ENCODE results near the gene PPP4R1. TPM values are rescaled to one million over a fixed set of nuclear protein-coding genes. Genes with fewer than 3 reads are reported as not detected.

Gene PPP4R1

DNA sequence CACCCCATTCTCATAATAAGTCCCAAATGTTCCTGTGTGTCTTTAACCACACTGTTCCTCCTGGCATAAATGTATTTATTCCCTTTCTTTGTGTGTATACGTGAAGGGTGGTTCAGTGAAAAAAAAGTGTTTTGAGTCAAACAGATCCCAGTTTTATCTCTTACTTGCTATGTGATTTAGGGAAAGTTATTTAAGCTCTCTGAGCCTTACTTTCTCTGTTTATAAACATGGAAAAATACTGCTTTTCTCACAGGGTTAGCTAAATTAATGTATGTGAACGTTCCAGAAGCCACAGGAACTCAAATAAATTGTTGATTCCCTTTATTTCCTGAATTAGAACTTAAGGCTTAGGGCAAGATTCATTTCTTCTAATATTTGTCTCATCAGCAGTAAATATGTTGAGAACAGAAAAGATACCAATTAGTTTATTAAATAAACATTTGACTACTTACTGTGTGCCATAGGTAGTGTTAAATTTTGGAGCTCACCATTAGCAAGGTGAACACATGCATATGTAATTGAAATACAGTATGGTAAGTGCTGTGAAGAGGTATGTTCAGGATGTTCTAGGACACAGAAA, 105.8 kb downstream of the PPP4R1 start:
- Histone ChIP-seq H3K18ac (ENCODE audit: low read length) (no peak overlapping the region), H3K9me3 (replicated peaks in 1 of 2; ENCODE audit: control insufficient read depth in 2 of 2, insufficient read depth in 1 of 2, low read depth in 1 of 2, low read length in 2 of 2) (peaks cover 1 to 3% of the 10 kb centered on the region in 2 donors), H2AK5ac (ENCODE audit: low read depth, low read length) (no peak overlapping the region), H2BK5ac (ENCODE audit: low read length) (no peak overlapping the region), H2BK12ac (ENCODE audit: low read length) (no peak overlapping the region), H3K79me1 (ENCODE audit: low read depth, low read length) (no peaks in the 10 kb centered on the region), H4K8ac (ENCODE audit: low read depth, low read length) (no peak overlapping the region), H2BK120ac (ENCODE audit: low read depth, low read length) (no peak overlapping the region), H2BK15ac (ENCODE audit: low read length) (no peak overlapping the region), H3K4me2 (ENCODE audit: insufficient read depth, low read length, poor library complexity, severe bottlenecking) (no peak overlapping the region), H4K91ac (ENCODE audit: low read depth, low read length, poor library complexity) (no peak overlapping the region), H3K4me3 (ENCODE audit: low read length in 2 of 2) (no peak overlapping the region), H2AFZ (ENCODE audit: low read length) (no peak overlapping the region), H3K27ac (replicated peaks; ENCODE audit: low read length) (no peak overlapping the region), H3K4ac (ENCODE audit: low read length) (no peak overlapping the region), H3K36me3 (replicated peaks in 1 of 2; ENCODE audit: control insufficient read depth in 2 of 2, insufficient read depth in 2 of 2, low read length in 2 of 2) (peaks cover 0 to 7% of the 10 kb centered on the region in 2 donors), H3K27me3 (ENCODE audit: control insufficient read depth in 3 of 3, insufficient read depth in 3 of 3, low read depth in 1 of 3, low read length in 3 of 3) (no peaks in the 10 kb centered on the region), H3K14ac (ENCODE audit: low read length) (no peak overlapping the region), H3K9ac (ENCODE audit: low read depth, low read length, poor library complexity) (no peak overlapping the region), H3K4me1 (ENCODE audit: control insufficient read depth in 2 of 2, insufficient read depth in 1 of 2, low read depth in 1 of 2, low read length in 2 of 2) (no peaks in the 10 kb centered on the region), H3K23ac (ENCODE audit: low read depth, low read length, poor library complexity) (no peak overlapping the region)
- no CpG with 5 or more reads among the region's 2 CpGs for WGBS, 2 donors (ENCODE audit: extremely low coverage in 2 of 2, insufficient read length in 2 of 2, insufficient replicate concordance in 1 of 2)
- no peak for DNase-seq (ENCODE audit: low spot score)

DNA sequence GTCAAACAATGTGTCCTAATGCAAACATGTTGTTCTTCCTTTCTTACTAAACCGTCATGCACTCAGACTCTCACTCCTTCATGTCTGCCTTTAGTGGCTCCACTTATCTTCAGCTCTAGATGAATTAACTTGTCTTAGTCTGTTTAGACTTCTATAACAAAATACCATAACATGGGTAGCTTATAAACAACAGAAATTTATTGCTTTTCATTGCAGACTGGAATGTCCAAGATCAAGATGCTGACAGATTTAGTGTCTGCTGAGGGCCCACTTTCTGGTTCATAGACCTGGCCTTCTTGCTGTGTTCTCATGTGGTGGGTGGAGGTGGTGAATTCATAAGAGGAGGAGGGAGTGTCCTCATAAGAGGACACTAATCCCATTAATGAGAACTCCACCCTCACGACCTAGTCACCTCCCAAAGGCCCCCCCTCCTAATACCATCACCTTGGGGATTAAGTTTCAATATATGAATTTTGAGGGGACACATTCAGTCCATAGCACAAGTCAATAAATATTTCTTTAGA, 106.7 kb downstream of the PPP4R1 start:
- no CpG with 5 or more reads among the region's 2 CpGs for WGBS, 2 donors (ENCODE audit: extremely low coverage in 2 of 2, insufficient read length in 2 of 2, insufficient replicate concordance in 1 of 2)
- no peak overlapping the region for H2BK15ac ChIP-seq (ENCODE audit: low read length)
- no peak overlapping the region for H3K27ac ChIP-seq (replicated peaks; ENCODE audit: low read length)
- H3K18ac ChIP-seq (ENCODE audit: low read length), result no peak overlapping the region
- H3K4me2 ChIP-seq (ENCODE audit: insufficient read depth, low read length, poor library complexity, severe bottlenecking), result no peak overlapping the region
- H3K4ac ChIP-seq (ENCODE audit: low read length), result no peak overlapping the region
- no peak overlapping the region for H2BK5ac ChIP-seq (ENCODE audit: low read length)
- no peak overlapping the region for H4K91ac ChIP-seq (ENCODE audit: low read depth, low read length, poor library complexity)
- no peak overlapping the region for H2AK5ac ChIP-seq (ENCODE audit: low read depth, low read length)
- no peaks in the 10 kb centered on the region for H3K36me3 ChIP-seq (replicated peaks in 1 of 2; ENCODE audit: control insufficient read depth in 2 of 2, insufficient read depth in 2 of 2, low read length in 2 of 2)
- H3K4me1 ChIP-seq (ENCODE audit: control insufficient read depth in 2 of 2, insufficient read depth in 1 of 2, low read depth in 1 of 2, low read length in 2 of 2), result no peaks in the 10 kb centered on the region
- no peak overlapping the region for H3K4me3 ChIP-seq (ENCODE audit: low read length in 2 of 2)
- H3K9me3 ChIP-seq (replicated peaks in 1 of 2; ENCODE audit: control insufficient read depth in 2 of 2, insufficient read depth in 1 of 2, low read depth in 1 of 2, low read length in 2 of 2), result peaks cover 1 to 3% of the 10 kb centered on the region in 2 donors
- no peak overlapping the region for H3K23ac ChIP-seq (ENCODE audit: low read depth, low read length, poor library complexity)
- H2BK120ac ChIP-seq (ENCODE audit: low read depth, low read length), result no peak overlapping the region
- H3K27me3 ChIP-seq (ENCODE audit: control insufficient read depth in 3 of 3, insufficient read depth in 3 of 3, low read depth in 1 of 3, low read length in 3 of 3), result no peaks in the 10 kb centered on the region
- no peak for DNase-seq (ENCODE audit: low spot score)
- no peak overlapping the region for H4K8ac ChIP-seq (ENCODE audit: low read depth, low read length)
- H3K79me1 ChIP-seq (ENCODE audit: low read depth, low read length), result peaks cover under 1% of the 10 kb centered on the region
- no peak overlapping the region for H2BK12ac ChIP-seq (ENCODE audit: low read length)
- H3K14ac ChIP-seq (ENCODE audit: low read length), result no peak overlapping the region
- H3K9ac ChIP-seq (ENCODE audit: low read depth, low read length, poor library complexity), result no peak overlapping the region
- H2AFZ ChIP-seq (ENCODE audit: low read length), result no peak overlapping the region

DNA sequence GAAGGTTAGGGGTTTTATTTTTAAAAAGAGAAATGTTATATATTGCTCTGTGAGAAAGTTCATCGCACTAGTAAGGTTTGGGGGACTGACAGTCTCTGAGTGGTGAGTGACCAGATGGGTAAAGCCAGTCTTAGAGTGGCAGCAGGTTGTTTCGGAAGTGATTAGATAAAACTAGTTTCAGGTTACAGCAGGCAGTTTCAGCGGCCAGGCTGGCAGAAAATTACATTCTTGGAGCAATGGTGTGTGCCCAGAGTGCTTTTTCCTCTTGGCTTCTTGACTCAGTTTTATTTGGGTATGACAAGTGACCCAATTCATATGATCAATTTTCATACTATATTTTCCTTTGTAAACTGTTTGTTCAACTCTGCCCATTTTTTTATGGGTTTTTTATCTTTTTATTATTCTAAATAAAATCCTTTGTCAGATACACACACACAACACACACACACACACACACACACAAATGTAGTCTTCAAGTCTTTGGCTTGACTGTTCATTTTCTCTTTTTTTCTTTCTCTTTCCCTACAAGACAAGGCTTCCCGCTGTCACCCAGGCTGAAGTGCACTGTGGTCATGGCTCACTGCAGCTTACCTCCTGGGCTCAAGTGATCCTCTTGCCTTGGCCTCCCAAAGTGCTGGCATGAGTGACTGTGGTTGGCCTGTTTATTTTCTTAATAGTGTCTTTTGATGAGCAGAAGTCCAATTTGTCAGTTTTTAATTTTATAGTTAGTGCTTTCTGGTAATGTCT, 108.1 kb downstream of the PPP4R1 start:
- H3K4me1 ChIP-seq (ENCODE audit: control insufficient read depth in 2 of 2, insufficient read depth in 1 of 2, low read depth in 1 of 2, low read length in 2 of 2), result no peaks in the 10 kb centered on the region
- no peak overlapping the region for H4K91ac ChIP-seq (ENCODE audit: low read depth, low read length, poor library complexity)
- peaks cover 1 to 10% of the 10 kb centered on the region in 2 donors for H3K9me3 ChIP-seq (replicated peaks in 1 of 2; ENCODE audit: control insufficient read depth in 2 of 2, insufficient read depth in 1 of 2, low read depth in 1 of 2, low read length in 2 of 2)
- H3K4me2 ChIP-seq (ENCODE audit: insufficient read depth, low read length, poor library complexity, severe bottlenecking), result no peak overlapping the region
- H4K8ac ChIP-seq (ENCODE audit: low read depth, low read length), result no peak overlapping the region
- no peak overlapping the region for H3K18ac ChIP-seq (ENCODE audit: low read length)
- no peak overlapping the region for H2AFZ ChIP-seq (ENCODE audit: low read length)
- H3K23ac ChIP-seq (ENCODE audit: low read depth, low read length, poor library complexity), result no peak overlapping the region
- no CpG with 5 or more reads among the region's 4 CpGs for WGBS, 2 donors (ENCODE audit: extremely low coverage in 2 of 2, insufficient read length in 2 of 2, insufficient replicate concordance in 1 of 2)
- no peak overlapping the region for H3K4ac ChIP-seq (ENCODE audit: low read length)
- H2BK15ac ChIP-seq (ENCODE audit: low read length), result no peak overlapping the region
- no peak overlapping the region for H3K9ac ChIP-seq (ENCODE audit: low read depth, low read length, poor library complexity)
- no peak overlapping the region for H3K14ac ChIP-seq (ENCODE audit: low read length)
- H3K79me1 ChIP-seq (ENCODE audit: low read depth, low read length), result peaks cover 1% of the 10 kb centered on the region
- H3K36me3 ChIP-seq (replicated peaks in 1 of 2; ENCODE audit: control insufficient read depth in 2 of 2, insufficient read depth in 2 of 2, low read length in 2 of 2), result no peaks in the 10 kb centered on the region
- H2AK5ac ChIP-seq (ENCODE audit: low read depth, low read length), result no peak overlapping the region
- no peak overlapping the region for H3K27ac ChIP-seq (replicated peaks; ENCODE audit: low read length)
- H3K27me3 ChIP-seq (ENCODE audit: control insufficient read depth in 3 of 3, insufficient read depth in 3 of 3, low read depth in 1 of 3, low read length in 3 of 3), result no peaks in the 10 kb centered on the region
- H2BK5ac ChIP-seq (ENCODE audit: low read length), result no peak overlapping the region
- no peak for DNase-seq (ENCODE audit: low spot score)
- H2BK12ac ChIP-seq (ENCODE audit: low read length), result no peak overlapping the region
- no peak overlapping the region for H2BK120ac ChIP-seq (ENCODE audit: low read depth, low read length)
- H3K4me3 ChIP-seq (ENCODE audit: low read length in 2 of 2), result no peak overlapping the region

Small RNA genes within 50 kb of the gene (small RNA-seq; reads per million reads assigned to genes)
- gene RNU2-27P (ENCODE audit: insufficient read depth), result not detected
- gene RNU6-903P (ENCODE audit: insufficient read depth), result not detected

All from neuronal stem cell (in vitro differentiated cells).